HCT116 (cell line): ENCODE measurements around the gene CEP120. TPM values are rescaled to one million over a fixed set of nuclear protein-coding genes. Genes with fewer than 3 reads are reported as not detected.

ENCODE experiments used
- ATAC-seq: fragments of 200-7000 bp; cut with Tn5 transposase; 2 replicates; pipeline ENCODE4 v1.9.1; 2020; ENCODE audit warnings: mild to moderate bottlenecking, moderate library complexity
- BruUV-seq: library from RNA; stranded (reverse); fragments of 400-500 nt; replicated peaks from 2 replicates; lab custom pipeline; 2021; lab: Mats Ljungman, UMichigan
- CTCF ChIA-PET: fragments of 300-600 bp; sonication (Branson Sonifier 250); formaldehyde crosslinking; loops from one replicate; lab custom pipeline; 2021; ENCODE audit warnings: antibody characterized with exemption; lab: Charles Lee
- POLR2A ChIA-PET: fragments of 300-600, 350-600 bp; sonication (Branson Sonifier 250); formaldehyde crosslinking; loops from one replicate; lab custom pipeline; 2021; ENCODE audit warnings: antibody characterized with exemption; lab: Charles Lee
- RAD21 ChIA-PET, 2 experiments: fragments of 300-600 bp; sonication (Branson Sonifier 250); formaldehyde crosslinking; loops; one replicate each; lab custom pipeline; 2023; ENCODE audit warnings: low total read pairs in 2 of 2; ENCODE audit not compliant: uncharacterized antibody in 2 of 2, unreplicated experiment in 2 of 2, low non-redundant PET in 1 of 2; lab: Charles Lee
- DNase-seq: peaks from one replicate; pipeline ENCODE4 v3.0.0-alpha.2; 2010; ENCODE audit warnings: low read depth, low spot score
- H2AFZ ChIP-seq: fragments of 200-600 bp; shearing (Covaris generic), sonication (generic); 2 replicates; pipeline ENCODE4 v1.6.1; 2017; ENCODE audit warnings: low read depth, mixed run types, mixed read lengths, antibody characterized with exemption, low read length; ENCODE audit not compliant: poor library complexity, severe bottlenecking
- H3K27ac ChIP-seq: 2 replicates; pipeline ENCODE4 v1.5.1; 2012; ENCODE audit warnings: low read depth, low read length
- H3K27me3 ChIP-seq: fragments of 200-600 bp; sonication (generic); 2 replicates; pipeline ENCODE4 v1.6.1; 2016; ENCODE audit warnings: mixed run types, low read length, mixed read lengths; ENCODE audit not compliant: insufficient read depth
- H3K36me3 ChIP-seq, 2 experiments: fragments of 200-500 bp in 1 of 2; fragments of 200-600 bp in 1 of 2; sonication (Bioruptor generic) in 1 of 2; sonication (generic) in 1 of 2; 2 replicates each; pipeline versions ENCODE4 v1.5.1 to v1.6.1; 2014 to 2016; ENCODE audit warnings: low read length in 2 of 2, inconsistent platforms in 1 of 2, mixed read lengths in 1 of 2, mixed run types in 1 of 2; ENCODE audit not compliant: insufficient read depth in 2 of 2, control insufficient read depth in 1 of 2
- H3K4me1 ChIP-seq, 2 experiments: fragments of 200-600 bp in 1 of 2; sonication (generic) in 1 of 2; 2 replicates each; pipeline versions ENCODE4 v1.5.1 to v1.6.1; 2012 to 2017; ENCODE audit warnings: low read length in 2 of 2, inconsistent platforms in 1 of 2, mild to moderate bottlenecking in 1 of 2, mixed read lengths in 1 of 2, mixed run types in 1 of 2, moderate library complexity in 1 of 2; ENCODE audit not compliant: insufficient read depth in 2 of 2, control insufficient read depth in 1 of 2
- H3K4me2 ChIP-seq: fragments of 200-600 bp; sonication (generic); 2 replicates; pipeline ENCODE4 v1.6.1; 2017; ENCODE audit warnings: mixed run types, low read length, mixed read lengths
- H3K4me3 ChIP-seq, 2 experiments: fragments of 200-600 bp in 1 of 2; sonication (generic) in 1 of 2; replicated peaks in 1 of 2; 2 replicates each; pipeline ENCODE4 v1.5.1; 2011 to 2016; ENCODE audit warnings: low read length in 2 of 2, control low read depth in 1 of 2, low read depth in 1 of 2, mild to moderate bottlenecking in 1 of 2, mixed read lengths in 1 of 2, mixed run types in 1 of 2
- H3K79me2 ChIP-seq: fragments of 200-600 bp; sonication (generic); 2 replicates; pipeline ENCODE4 v1.6.1; 2017; ENCODE audit warnings: mild to moderate bottlenecking, mixed run types, low read length, moderate library complexity, mixed read lengths; ENCODE audit not compliant: insufficient read depth
- H3K9ac ChIP-seq: fragments of 200-600 bp; sonication (generic); 2 replicates; pipeline ENCODE4 v1.6.1; 2016; ENCODE audit warnings: low read length, mixed read lengths
- H3K9me2 ChIP-seq: fragments of 200-600 bp; sonication (generic), shearing (Covaris generic); 2 replicates; pipeline ENCODE4 v1.6.1; 2017; ENCODE audit warnings: mixed run types, mild to moderate bottlenecking, moderate library complexity; ENCODE audit not compliant: insufficient read depth
- H3K9me3 ChIP-seq, 2 experiments: fragments of 200-500 bp in 1 of 2; fragments of 200-600 bp in 1 of 2; sonication (Bioruptor generic) in 1 of 2; sonication (generic) in 1 of 2; 2 replicates each; pipeline ENCODE4 v1.6.1; 2014 to 2017; ENCODE audit warnings: low read length in 2 of 2, mixed read lengths in 2 of 2, inconsistent platforms in 1 of 2, low read depth in 1 of 2, mild to moderate bottlenecking in 1 of 2, mixed run types in 1 of 2, moderate library complexity in 1 of 2; ENCODE audit not compliant: control insufficient read depth in 1 of 2, insufficient read depth in 1 of 2
- H4K20me1 ChIP-seq: fragments of 200-600 bp; sonication (generic), shearing (Covaris generic); 2 replicates; pipeline ENCODE4 v1.6.1; 2017; ENCODE audit warnings: mixed run types, mild to moderate bottlenecking, moderate library complexity; ENCODE audit not compliant: insufficient read depth
- ATF3 ChIP-seq: IDR thresholded peaks from 2 replicates; pipeline ENCODE4 v1.6.1; 2012
- EGR1 ChIP-seq: IDR thresholded peaks from 2 replicates; pipeline ENCODE4 v1.6.1; 2012; ENCODE audit warnings: low read depth
- ELF1 ChIP-seq: IDR thresholded peaks from 2 replicates; pipeline ENCODE4 v1.6.1; 2012; ENCODE audit warnings: low read depth, borderline replicate concordance
- EZH2phosphoT487 ChIP-seq: fragments of 200-600 bp; IDR thresholded peaks from 2 replicates; pipeline ENCODE4 v1.6.1; 2018; ENCODE audit warnings: antibody characterized with exemption, borderline replicate concordance
- FOSL1 ChIP-seq: IDR thresholded peaks from 2 replicates; pipeline ENCODE4 v1.6.1; 2012; ENCODE audit warnings: low read depth
- JUND ChIP-seq: IDR thresholded peaks from 2 replicates; pipeline ENCODE4 v1.6.1; 2012
- POLR2A ChIP-seq: IDR thresholded peaks from 2 replicates; pipeline ENCODE4 v1.7.0; 2011; ENCODE audit warnings: borderline replicate concordance; ENCODE audit not compliant: insufficient read depth, insufficient read length; ENCODE audit errors: extremely low read depth
- POLR2AphosphoS5 ChIP-seq: IDR thresholded peaks from 2 replicates; pipeline ENCODE4 v1.6.1; 2011; ENCODE audit warnings: mild to moderate bottlenecking, low read depth, low read length, moderate library complexity
- RAD21 ChIP-seq: IDR thresholded peaks from 2 replicates; pipeline ENCODE4 v1.6.1; 2012; ENCODE audit warnings: low read depth, mild to moderate bottlenecking
- REST ChIP-seq: IDR thresholded peaks from 2 replicates; pipeline ENCODE4 v1.6.1; 2012; ENCODE audit warnings: low read depth
- SIN3A ChIP-seq: IDR thresholded peaks from 2 replicates; pipeline ENCODE4 v1.6.1; 2012; ENCODE audit warnings: low read depth
- SP1 ChIP-seq: IDR thresholded peaks from 2 replicates; pipeline ENCODE4 v1.6.1; 2012; ENCODE audit warnings: low read depth
- SRF ChIP-seq: IDR thresholded peaks from 2 replicates; pipeline ENCODE4 v1.6.1; 2012; ENCODE audit warnings: low read depth
- ZFX ChIP-seq: fragments of 450-650 bp; IDR thresholded peaks from 2 replicates; pipeline ENCODE4 v1.6.1; 2017
- intact Hi-C: fragments of 100-400 bp; cut with micrococcal nuclease; formaldehyde crosslinking; loops from 2 replicates; pipeline ENCODE4 v1.10.0; 2022
- total RNA-seq: library from RNA; stranded (reverse); gene quantifications from one replicate; pipeline ENCODE4 v1.2.1, GENCODE V29; 2021; ENCODE audit not compliant: unreplicated experiment

The CEP120 gene
- total RNA-seq, 1 experiment from 2014 or later: 30.2 TPM

- Histone ChIP-seq H3K4me3 (no peak overlapping the region), H3K36me3 (no peaks in the 10 kb centered on the region), H3K9ac (no peak overlapping the region), H3K9me2 (no peaks in the 10 kb centered on the region), H3K4me2 (no peak overlapping the region), H3K27me3 (no peaks in the 10 kb centered on the region), H3K27ac (no peak overlapping the region), H3K9me3 (no peaks in the 10 kb centered on the region), H4K20me1 (no peaks in the 10 kb centered on the region), H2AFZ (no peak overlapping the region), H3K79me2 (no peaks in the 10 kb centered on the region), H3K4me1 (no peaks in the 10 kb centered on the region)
- TF ChIP-seq ZFX: no peak
- TF ChIP-seq FOSL1: no peak
- no peak for TF ChIP-seq EZH2phosphoT487
- TF ChIP-seq EGR1: no peak
- TF ChIP-seq SRF: no peak
- TF ChIP-seq POLR2A: no peak
- no peak for TF ChIP-seq POLR2AphosphoS5
- no peak for TF ChIP-seq REST
- TF ChIP-seq SP1: no peak
- no peak for TF ChIP-seq SIN3A
- TF ChIP-seq RAD21: no peak
- TF ChIP-seq ELF1: no peak
- no peak for TF ChIP-seq JUND
- no peak for TF ChIP-seq ATF3
- intact Hi-C loops: no loop called here
- DNase-seq (no peak), ATAC-seq (no peak)
- ChIA-PET POLR2A (no interaction called here), CTCF (interaction anchor here (1.6 kb wide), 1 partner anchor 18 kb away, joined by 5 read pairs; the partner anchor contains the start of gene CEP120), RAD21 (no interaction called here)
- BruUV-seq: no TSS peak
Measured at GRCh38 chr5:123441408-123441807, 18.2 kb upstream of the CEP120 start.
